GM21423 (cell line): ENCODE results near the gene KCNT1.

Experiments
- ATAC-seq: cut with Tn5 transposase; IDR thresholded peaks from one replicate; pipeline ENCODE4 v1.9.1; 2021; ENCODE audit warnings: mild to moderate bottlenecking, moderate library complexity; ENCODE audit not compliant: unreplicated experiment

KCNT1 gene

GRCh38 chr9:135840539-135840938, 138.6 kb downstream of the KCNT1 start:
- no peak for ATAC-seq
